Tibial nerve (tissue), 4 donors: ENCODE results near the gene NETO2.

Experiments
- CTCF ChIP-seq, 5 experiments: fragments of 200-600 bp in 3 of 5; fragments of 450-650 bp in 2 of 5; sonication (generic) in 3 of 5; IDR thresholded peaks; one replicate each; pipeline ENCODE4 v1.5.1; 2016 to 2019; ENCODE audit warnings: antibody characterized with exemption in 5 of 5, mild to moderate bottlenecking in 3 of 5, moderate library complexity in 2 of 5
- EP300 ChIP-seq, 2 donors: sonication (generic); formaldehyde crosslinking; IDR thresholded peaks; one replicate each; pipeline ENCODE4 v1.6.1; 2017; ENCODE audit warnings: antibody characterized with exemption in 2 of 2, mild to moderate bottlenecking in 1 of 2

- TF ChIP-seq CTCF (IDR thresholded peaks at IDR 0.05) (peak; percentile 21 to 50 (median 38)), EP300 (IDR thresholded peaks at IDR 0.05) (no peak)
Observed at GRCh38 chr16:47143677-47144558, at the start of gene NETO2.
